Panc1 (cell line): ENCODE data around the gene CSPG5.

Source experiments
- CTCF ChIP-seq: fragments of 450-650 bp; IDR thresholded peaks from 2 replicates; pipeline ENCODE4 v1.5.1; 2017; ENCODE audit warnings: mild to moderate bottlenecking
- POLR2AphosphoS5 ChIP-seq: IDR thresholded peaks from 2 replicates; pipeline ENCODE4 v1.6.1; 2012; ENCODE audit warnings: mild to moderate bottlenecking, low read depth, low read length, moderate library complexity
- SIN3A ChIP-seq: IDR thresholded peaks from 2 replicates; pipeline ENCODE4 v1.6.1; 2012; ENCODE audit warnings: low read depth, mild to moderate bottlenecking, low read length, moderate library complexity, borderline replicate concordance; ENCODE audit not compliant: insufficient read depth
- TCF7L2 ChIP-seq: IDR thresholded peaks from 2 replicates; pipeline ENCODE4 v1.6.1; 2011; ENCODE audit warnings: mild to moderate bottlenecking, low read depth, low read length, inconsistent platforms
- TF ChIP-seq, protein P1 (sequence below), 2 experiments: IDR thresholded peaks; 2 replicates each; pipeline ENCODE4 v1.6.1; 2011 to 2012; ENCODE audit warnings: low read depth in 2 of 2, control low read depth in 1 of 2, low read length in 1 of 2, mild to moderate bottlenecking in 1 of 2, moderate library complexity in 1 of 2; ENCODE audit not compliant: insufficient read depth in 1 of 2

DNA sequence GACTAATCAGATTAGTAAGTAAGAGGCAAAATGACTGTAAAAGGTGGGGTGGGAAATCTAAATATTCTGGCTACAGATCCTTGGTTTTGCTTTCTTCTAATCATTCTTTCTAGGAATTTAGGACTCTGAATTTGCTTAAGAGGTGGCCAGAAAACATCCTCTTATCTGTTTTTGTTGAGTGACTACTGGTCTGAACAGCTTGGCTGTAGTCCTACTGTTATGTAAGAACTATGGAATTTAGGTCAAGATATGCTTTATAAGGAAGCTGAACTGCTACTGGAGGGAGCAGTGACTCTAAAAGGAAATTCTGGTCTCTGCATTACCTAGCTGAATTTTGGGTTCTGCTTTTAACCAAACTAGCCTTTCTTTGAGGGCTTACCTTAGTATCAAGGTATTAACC lies 33.5 kb upstream of the CSPG5 start:
- TF ChIP-seq CTCF (no peak), POLR2AphosphoS5 (no peak), SIN3A (no peak), TCF7L2 (no peak)
- TF ChIP-seq, protein P1, sequence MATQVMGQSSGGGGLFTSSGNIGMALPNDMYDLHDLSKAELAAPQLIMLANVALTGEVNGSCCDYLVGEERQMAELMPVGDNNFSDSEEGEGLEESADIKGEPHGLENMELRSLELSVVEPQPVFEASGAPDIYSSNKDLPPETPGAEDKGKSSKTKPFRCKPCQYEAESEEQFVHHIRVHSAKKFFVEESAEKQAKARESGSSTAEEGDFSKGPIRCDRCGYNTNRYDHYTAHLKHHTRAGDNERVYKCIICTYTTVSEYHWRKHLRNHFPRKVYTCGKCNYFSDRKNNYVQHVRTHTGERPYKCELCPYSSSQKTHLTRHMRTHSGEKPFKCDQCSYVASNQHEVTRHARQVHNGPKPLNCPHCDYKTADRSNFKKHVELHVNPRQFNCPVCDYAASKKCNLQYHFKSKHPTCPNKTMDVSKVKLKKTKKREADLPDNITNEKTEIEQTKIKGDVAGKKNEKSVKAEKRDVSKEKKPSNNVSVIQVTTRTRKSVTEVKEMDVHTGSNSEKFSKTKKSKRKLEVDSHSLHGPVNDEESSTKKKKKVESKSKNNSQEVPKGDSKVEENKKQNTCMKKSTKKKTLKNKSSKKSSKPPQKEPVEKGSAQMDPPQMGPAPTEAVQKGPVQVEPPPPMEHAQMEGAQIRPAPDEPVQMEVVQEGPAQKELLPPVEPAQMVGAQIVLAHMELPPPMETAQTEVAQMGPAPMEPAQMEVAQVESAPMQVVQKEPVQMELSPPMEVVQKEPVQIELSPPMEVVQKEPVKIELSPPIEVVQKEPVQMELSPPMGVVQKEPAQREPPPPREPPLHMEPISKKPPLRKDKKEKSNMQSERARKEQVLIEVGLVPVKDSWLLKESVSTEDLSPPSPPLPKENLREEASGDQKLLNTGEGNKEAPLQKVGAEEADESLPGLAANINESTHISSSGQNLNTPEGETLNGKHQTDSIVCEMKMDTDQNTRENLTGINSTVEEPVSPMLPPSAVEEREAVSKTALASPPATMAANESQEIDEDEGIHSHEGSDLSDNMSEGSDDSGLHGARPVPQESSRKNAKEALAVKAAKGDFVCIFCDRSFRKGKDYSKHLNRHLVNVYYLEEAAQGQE (IDR thresholded peaks at IDR 0.05; ENCODE audit: insufficient read depth in 1 of 2, low read depth in 2 of 2, low read length in 1 of 2) = no peak
